Esophagus muscularis mucosa (tissue), 4 donors: Measurements from ENCODE around the gene SLC25A12.

Source experiments
- EP300 ChIP-seq: sonication (generic); formaldehyde crosslinking; IDR thresholded peaks from one replicate; pipeline ENCODE4 v1.6.1; 2017; ENCODE audit warnings: antibody characterized with exemption
- POLR2A ChIP-seq: fragments of 450-650 bp; IDR thresholded peaks from one replicate; pipeline ENCODE4 v1.6.1; 2017; ENCODE audit warnings: antibody characterized with exemption, moderate library complexity, mild to moderate bottlenecking, low read depth
- POLR2AphosphoS5 ChIP-seq, 2 donors: sonication (generic); formaldehyde crosslinking; IDR thresholded peaks; one replicate each; pipeline ENCODE4 v1.6.1; 2017; ENCODE audit warnings: antibody characterized with exemption in 2 of 2
- TF ChIP-seq, protein P1 (sequence below), 3 experiments: fragments of 200-600 bp in 2 of 3; fragments of 450-650 bp in 1 of 3; sonication (generic) in 2 of 3; IDR thresholded peaks; one replicate each; pipeline ENCODE4 v1.5.1; 2017 to 2019; ENCODE audit warnings: antibody characterized with exemption in 3 of 3, mild to moderate bottlenecking in 2 of 3, moderate library complexity in 1 of 3

DNA sequence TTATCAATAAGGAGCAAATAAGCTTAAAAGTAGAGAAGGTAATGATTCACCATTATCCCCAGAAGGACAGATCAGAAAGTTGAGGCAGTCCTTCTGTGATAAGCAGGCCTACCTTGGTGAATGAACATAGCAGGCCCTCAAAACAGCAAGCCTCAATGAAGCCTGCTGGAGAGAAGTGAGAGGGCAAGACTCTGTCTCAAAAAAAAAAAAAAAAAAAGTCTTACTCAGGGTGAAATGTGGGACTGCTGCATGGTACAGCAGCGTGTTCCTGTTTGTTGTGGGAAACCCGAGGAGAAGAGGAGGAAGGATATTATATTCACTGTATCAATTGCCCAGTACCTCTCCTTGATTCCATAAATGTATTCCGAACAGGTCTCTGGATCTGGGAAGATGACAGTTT lies 19.5 kb upstream of the SLC25A12 start:
- TF ChIP-seq EP300: no peak
- TF ChIP-seq, protein P1, sequence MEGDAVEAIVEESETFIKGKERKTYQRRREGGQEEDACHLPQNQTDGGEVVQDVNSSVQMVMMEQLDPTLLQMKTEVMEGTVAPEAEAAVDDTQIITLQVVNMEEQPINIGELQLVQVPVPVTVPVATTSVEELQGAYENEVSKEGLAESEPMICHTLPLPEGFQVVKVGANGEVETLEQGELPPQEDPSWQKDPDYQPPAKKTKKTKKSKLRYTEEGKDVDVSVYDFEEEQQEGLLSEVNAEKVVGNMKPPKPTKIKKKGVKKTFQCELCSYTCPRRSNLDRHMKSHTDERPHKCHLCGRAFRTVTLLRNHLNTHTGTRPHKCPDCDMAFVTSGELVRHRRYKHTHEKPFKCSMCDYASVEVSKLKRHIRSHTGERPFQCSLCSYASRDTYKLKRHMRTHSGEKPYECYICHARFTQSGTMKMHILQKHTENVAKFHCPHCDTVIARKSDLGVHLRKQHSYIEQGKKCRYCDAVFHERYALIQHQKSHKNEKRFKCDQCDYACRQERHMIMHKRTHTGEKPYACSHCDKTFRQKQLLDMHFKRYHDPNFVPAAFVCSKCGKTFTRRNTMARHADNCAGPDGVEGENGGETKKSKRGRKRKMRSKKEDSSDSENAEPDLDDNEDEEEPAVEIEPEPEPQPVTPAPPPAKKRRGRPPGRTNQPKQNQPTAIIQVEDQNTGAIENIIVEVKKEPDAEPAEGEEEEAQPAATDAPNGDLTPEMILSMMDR (IDR thresholded peaks at IDR 0.05): no peak
- no peak for TF ChIP-seq POLR2AphosphoS5 (IDR thresholded peaks at IDR 0.05)
- no peak for TF ChIP-seq POLR2A
